GM18502 (cell line): Measurements from ENCODE around the gene XRRA1.
"Not testable (repeated sequence)": the region's sequence is repeated elsewhere in the genome, so short reads cannot be mapped to it uniquely, and the experiment has no call there.

Experiments
- ATAC-seq: cut with Tn5 transposase; IDR thresholded peaks from one replicate; pipeline ENCODE4 v1.9.1; 2021; ENCODE audit warnings: mild to moderate bottlenecking; ENCODE audit not compliant: unreplicated experiment, poor library complexity

The XRRA1 gene

GRCh38 chr11:74839971-74840370, 108.9 kb downstream of the XRRA1 start:
- no peak for ATAC-seq

- ATAC-seq, result no peak
These were observed 109.4 kb downstream of the XRRA1 start for GRCh38 chr11:74839446-74839845.

DNA sequence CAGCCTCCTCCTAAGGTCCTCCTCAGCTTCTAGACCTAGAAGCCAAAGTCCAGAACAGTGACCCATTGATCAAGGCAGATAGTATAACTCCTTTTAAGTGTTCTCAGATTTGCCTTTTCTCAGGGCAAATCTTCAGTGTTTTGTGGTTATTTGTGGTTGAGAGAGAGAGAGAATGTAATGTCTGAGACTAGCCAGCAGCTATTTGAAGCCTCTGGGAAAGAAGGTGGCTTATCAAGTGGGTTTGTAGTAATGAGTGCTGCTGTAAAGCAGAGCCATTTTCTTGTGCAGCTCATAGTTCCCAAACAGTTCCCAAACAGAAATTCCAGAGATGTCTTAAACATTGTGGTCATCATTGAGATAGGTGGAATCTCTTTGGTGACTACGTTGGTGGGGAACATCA, 110.7 kb downstream of the XRRA1 start:
- ATAC-seq, result no peak

DNA sequence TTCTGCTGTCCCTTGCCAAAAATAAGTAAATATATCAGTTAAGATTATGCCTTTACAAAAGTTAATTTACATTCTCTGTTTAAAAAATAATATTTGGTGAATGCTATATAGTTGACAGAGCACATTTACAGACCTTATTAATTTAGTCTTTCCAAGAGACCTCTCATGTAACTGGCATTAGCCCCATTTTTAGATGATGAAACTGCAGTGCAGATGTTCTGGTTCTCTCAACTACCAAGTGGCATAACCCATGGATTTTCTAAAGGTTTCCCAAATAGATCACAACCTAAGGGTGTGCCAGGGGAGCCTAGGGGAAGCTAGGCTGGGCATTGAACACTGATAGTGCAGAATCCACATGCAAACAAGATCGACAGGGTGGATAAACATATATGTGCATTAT, 111.7 kb downstream of the XRRA1 start:
- no peak for ATAC-seq

DNA sequence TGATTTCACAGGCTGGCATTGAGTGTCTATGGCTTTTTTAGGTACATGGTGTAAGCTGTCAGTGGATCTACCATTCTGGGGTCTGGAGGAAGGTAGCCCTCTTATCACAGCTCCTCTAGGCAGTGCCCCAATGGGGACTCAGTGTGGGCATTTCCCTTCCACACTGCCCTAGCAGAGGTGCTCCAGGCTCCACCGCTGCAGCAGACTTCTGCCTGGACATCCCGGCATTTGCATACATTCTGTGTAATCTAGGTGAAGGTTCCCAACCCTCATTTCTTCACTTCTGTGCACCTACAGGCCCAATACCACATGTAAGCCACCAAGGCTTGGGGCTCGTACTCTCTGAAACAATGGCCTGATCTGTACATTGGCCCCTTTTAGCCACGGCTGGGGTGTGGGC, 122.0 kb downstream of the XRRA1 start:
- ATAC-seq, result no peak

GRCh38 chr11:74825596-74825995, 123.3 kb downstream of the XRRA1 start:
- ATAC-seq, result not testable (repeated sequence)

DNA sequence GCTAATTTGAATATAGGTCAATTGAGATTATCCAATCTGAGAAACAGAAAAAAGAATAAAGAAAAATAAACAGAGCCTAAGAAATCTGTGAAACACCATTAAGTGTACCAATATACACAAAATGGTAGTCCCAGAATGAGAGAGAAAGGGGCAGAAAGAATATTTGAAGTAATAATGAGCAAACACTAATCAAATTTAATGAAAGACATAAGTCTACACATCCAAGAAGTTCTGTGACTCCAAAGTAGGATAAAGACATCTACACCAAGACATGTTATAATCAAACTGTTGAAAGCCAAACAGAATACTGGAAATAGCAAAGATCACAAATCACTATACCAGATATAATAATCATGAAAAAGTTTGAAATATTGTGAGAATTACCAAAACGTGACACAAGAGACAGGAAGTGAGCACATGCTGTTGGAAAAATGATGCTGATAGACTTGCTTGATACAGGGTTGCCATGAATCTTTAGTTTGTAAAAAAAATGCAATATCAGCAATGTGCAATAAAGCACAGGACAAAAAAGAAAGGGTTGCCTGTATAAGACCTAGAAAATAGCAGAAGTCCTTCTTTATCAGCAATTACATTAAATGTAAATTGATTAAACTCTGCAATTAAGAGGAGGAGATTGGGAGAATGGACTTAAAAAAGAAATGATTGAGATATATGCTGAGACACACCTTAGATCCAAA, 124.5 kb downstream of the XRRA1 start:
- no peak for ATAC-seq

GRCh38 chr11:74822170-74822569, 126.7 kb downstream of the XRRA1 start:
- no peak for ATAC-seq

DNA sequence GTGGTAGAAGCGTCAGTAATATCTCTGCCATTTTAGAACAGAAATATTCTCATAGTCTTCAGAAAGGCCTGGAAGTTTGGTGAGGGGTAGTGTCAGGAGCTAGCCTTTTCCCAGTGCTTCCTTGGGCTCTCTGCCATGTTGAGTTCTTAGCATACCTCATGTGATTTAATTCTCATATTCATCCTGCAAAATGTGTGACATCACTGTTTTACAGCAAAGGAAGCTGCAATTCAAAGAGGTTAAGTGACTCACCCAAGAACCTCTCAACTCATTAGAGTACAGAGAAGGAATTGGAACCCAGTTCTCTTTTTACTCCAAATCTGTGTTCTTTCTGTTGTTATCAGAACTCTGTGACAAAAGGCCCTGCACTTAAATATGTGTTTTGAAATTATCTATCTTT, 128.1 kb downstream of the XRRA1 start:
- ATAC-seq, result no peak

- ATAC-seq, result no peak
These were observed 129.5 kb downstream of the XRRA1 start for GRCh38 chr11:74819400-74819799.

- ATAC-seq, result no peak
These were observed 130.5 kb downstream of the XRRA1 start for GRCh38 chr11:74818283-74818946.

GRCh38 chr11:74816664-74817063, 132.2 kb downstream of the XRRA1 start:
- no peak for ATAC-seq

DNA sequence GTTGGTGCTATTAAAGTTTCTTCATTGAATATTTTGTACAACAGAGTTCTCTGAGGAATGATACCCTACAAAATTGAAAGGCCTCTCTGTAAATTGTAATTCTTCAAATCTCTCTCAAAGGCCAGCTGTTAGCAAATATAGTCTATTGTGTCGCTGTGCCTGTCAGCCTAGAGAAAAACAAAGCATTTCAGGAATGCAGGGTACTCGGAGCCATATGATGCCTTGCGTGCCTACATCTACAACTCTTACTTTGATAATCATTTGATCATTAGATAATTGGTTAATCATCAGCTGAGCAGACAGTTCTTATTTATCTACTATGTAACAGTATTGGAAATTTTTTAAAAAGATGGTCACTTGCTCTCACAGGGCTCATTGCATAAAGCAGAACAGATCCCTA, 132.9 kb downstream of the XRRA1 start:
- ATAC-seq, result no peak

DNA sequence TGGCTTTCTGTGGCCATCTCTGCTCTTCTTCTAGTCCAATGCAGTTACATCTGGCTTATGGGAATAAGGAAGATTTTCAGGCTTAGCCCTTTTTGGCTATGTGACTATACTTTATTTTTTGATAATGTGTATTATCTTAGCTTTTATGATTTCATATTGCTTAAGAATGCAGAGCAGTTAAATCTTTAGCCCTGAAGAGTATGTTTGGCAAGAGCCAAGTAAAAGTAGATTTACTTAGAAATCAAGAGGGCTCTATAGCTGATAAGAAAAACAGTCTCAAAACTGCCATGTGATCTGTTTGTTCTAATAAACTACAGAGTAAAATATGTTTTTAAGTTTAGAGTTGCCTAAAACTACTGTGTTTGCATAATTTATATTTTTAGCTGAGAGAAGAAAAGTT, 139.1 kb downstream of the XRRA1 start:
- ATAC-seq, result no peak

DNA sequence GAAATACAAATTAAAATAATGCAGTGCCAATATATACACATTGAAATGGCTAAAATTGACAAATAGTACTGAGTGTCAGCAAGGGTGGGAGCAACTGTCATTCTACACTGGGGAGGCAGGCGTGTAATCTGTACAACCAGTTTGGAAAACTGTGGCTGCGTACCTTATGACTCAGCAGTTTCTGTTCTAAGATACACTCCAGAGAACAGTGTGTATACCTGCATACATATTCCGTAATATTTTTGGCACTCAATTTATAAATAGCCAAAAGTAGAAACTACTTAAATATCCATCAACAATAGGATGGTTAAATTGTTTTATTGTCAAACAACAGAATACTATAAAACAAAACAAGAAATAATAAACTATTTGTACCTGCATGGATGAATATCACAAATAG, 142.6 kb downstream of the XRRA1 start:
- no peak for ATAC-seq

DNA sequence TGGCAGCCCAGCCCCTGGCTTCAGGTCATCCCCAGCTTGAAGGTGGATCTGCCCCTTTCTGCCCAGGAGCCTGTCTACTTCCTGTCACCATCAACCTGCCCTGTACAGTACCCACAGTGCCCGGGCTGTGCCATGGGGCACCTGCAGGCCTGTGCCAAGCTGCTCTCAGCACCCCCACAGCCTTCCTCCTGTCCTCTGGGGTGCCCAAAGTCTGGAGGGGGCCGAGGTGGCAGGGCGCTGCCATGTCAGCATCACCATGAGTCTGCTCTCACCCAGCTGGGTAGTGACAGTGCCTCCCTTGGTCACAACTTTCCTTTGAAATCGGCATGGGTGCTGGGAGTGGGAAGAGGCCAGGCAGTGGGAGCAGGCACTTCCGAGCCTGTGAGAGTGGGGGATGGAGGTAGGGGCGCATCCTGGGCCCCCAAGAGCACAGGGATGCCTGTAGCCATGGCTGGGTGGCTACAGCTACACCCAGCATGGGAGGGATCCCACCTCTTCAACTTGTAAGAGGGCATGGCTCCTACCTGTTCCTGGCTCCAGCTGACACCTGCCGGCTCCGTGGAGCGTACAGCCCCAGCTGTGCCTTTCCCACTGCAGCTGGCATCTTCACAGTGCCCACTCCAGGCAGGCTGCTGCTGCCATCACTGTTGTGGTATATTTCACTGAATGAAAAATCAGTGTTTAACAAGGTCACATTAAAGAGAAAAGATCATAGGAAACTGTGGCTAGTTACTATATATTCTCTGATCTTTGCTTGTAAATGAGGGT, 157.4 kb downstream of the XRRA1 start:
- no peak for ATAC-seq
